NB4 (cell line): ENCODE measurements around the gene SLC39A8.

Experiments used
- DNase-seq: peaks from one replicate; pipeline ENCODE4 v3.0.0; 2010; ENCODE audit warnings: low read depth
- H3K4me3 ChIP-seq: one replicate; pipeline ENCODE4 v1.5.1; 2011; ENCODE audit warnings: mild to moderate bottlenecking, low read depth, low read length, moderate library complexity
- CTCF ChIP-seq: IDR thresholded peaks from one replicate; pipeline ENCODE4 v1.5.1; 2012; ENCODE audit warnings: low read depth, low read length
- MAX ChIP-seq: IDR thresholded peaks from 2 replicates; pipeline ENCODE4 v1.6.1; 2011; ENCODE audit warnings: low read depth, low read length
- MYC ChIP-seq: IDR thresholded peaks from 2 replicates; pipeline ENCODE4 v1.6.1; 2011; ENCODE audit warnings: low read depth, low read length
- POLR2A ChIP-seq: IDR thresholded peaks from 2 replicates; pipeline ENCODE4 v1.6.1; 2011; ENCODE audit warnings: mild to moderate bottlenecking; ENCODE audit not compliant: insufficient read length; ENCODE audit errors: extremely low read depth

SLC39A8 gene

GRCh38 chr4:102234243-102234838, 110.9 kb downstream of the SLC39A8 start:
- no peak overlapping the region for H3K4me3 ChIP-seq
- no peak for DNase-seq
- TF ChIP-seq MAX (no peak), CTCF (no peak), POLR2A (no peak), MYC (no peak)

GRCh38 chr4:102230194-102230593, 115.1 kb downstream of the SLC39A8 start:
- DNase-seq = no peak
- no peak for TF ChIP-seq MAX
- no peak for TF ChIP-seq CTCF
- no peak for TF ChIP-seq POLR2A
- no peak for TF ChIP-seq MYC

GRCh38 chr4:102227388-102227787, 117.9 kb downstream of the SLC39A8 start:
- DNase-seq = no peak
- TF ChIP-seq CTCF = no peak
- TF ChIP-seq MAX = no peak
- TF ChIP-seq POLR2A = no peak
- TF ChIP-seq MYC = no peak
- H3K4me3 ChIP-seq = no peak overlapping the region

More at GRCh38 chr4:102230194-102230593, 115.1 kb downstream of the SLC39A8 start:
- no peak overlapping the region for H3K4me3 ChIP-seq

- TF ChIP-seq MYC (no peak), CTCF (no peak), POLR2A (no peak), MAX (no peak)
Observed at GRCh38 chr4:102223461-102223860, 121.8 kb downstream of the SLC39A8 start.

GRCh38 chr4:102222838-102223409, 122.4 kb downstream of the SLC39A8 start:
- no peak overlapping the region for H3K4me3 ChIP-seq
- TF ChIP-seq MAX (no peak), MYC (no peak), CTCF (no peak), POLR2A (no peak)
- DNase-seq = no peak

More at GRCh38 chr4:102223461-102223860, 121.8 kb downstream of the SLC39A8 start:
- no peak overlapping the region for H3K4me3 ChIP-seq
- DNase-seq = no peak
